HepG2 (cell line): ENCODE results near the gene NUP133. TPM values are rescaled to one million over a fixed set of nuclear protein-coding genes. Genes with fewer than 3 reads are reported as not detected.
A peak's percentile ranks its signal among the peaks of the same experiment; 100 is the strongest.

ENCODE experiments used
- BRD4 ChIP-seq: sonication (generic); formaldehyde crosslinking; IDR thresholded peaks from 2 replicates; pipeline ENCODE4 v1.4.0; 2020; ENCODE audit warnings: missing genetic modification reagents
- FOXP1 ChIP-seq, 2 experiments: fragments of 450-650 bp in 1 of 2; IDR thresholded peaks; 2 replicates each; pipeline ENCODE4 v1.6.1; 2017 to 2018; ENCODE audit warnings: antibody characterized with exemption in 1 of 2
- HOXA3 ChIP-seq: sonication (generic); formaldehyde crosslinking; IDR thresholded peaks from 2 replicates; pipeline ENCODE4 v1.5.0; 2020; ENCODE audit warnings: missing genetic modification reagents
- NCOA2 ChIP-seq: sonication (generic); formaldehyde crosslinking; IDR thresholded peaks from 2 replicates; pipeline ENCODE4 v1.8.0; 2022; ENCODE audit warnings: inconsistent platforms
- NFRKB ChIP-seq: fragments of 450-650 bp; IDR thresholded peaks from 2 replicates; pipeline ENCODE4 v1.6.1; 2017
- NR0B2 ChIP-seq: sonication (generic); formaldehyde crosslinking; IDR thresholded peaks from 2 replicates; pipeline ENCODE4 v1.4.0; 2020; ENCODE audit warnings: mild to moderate bottlenecking, missing genetic modification reagents
- PATZ1 ChIP-seq: sonication (generic); formaldehyde crosslinking; IDR thresholded peaks from 2 replicates; pipeline ENCODE4 v1.4.0; 2020; ENCODE audit warnings: missing genetic modification reagents
- PAXIP1 ChIP-seq: sonication (generic); formaldehyde crosslinking; conservative IDR thresholded peaks from 2 replicates; pipeline ENCODE4 v1.4.0; 2020; ENCODE audit warnings: mild to moderate bottlenecking, missing genetic modification reagents, moderate library complexity
- PHB2 ChIP-seq: fragments of 450-650 bp; IDR thresholded peaks from 2 replicates; pipeline ENCODE4 v1.6.1; 2018; ENCODE audit not compliant: partially characterized antibody
- RARA ChIP-seq: IDR thresholded peaks from 2 replicates; pipeline ENCODE4 v1.6.1; 2016; ENCODE audit warnings: missing genetic modification reagents, missing compliant biosample characterization
- RNF219 ChIP-seq: sonication (generic); formaldehyde crosslinking; IDR thresholded peaks from 2 replicates; pipeline ENCODE4 v1.5.0; 2020; ENCODE audit warnings: mild to moderate bottlenecking, missing genetic modification reagents
- SP4 ChIP-seq: sonication (generic); formaldehyde crosslinking; IDR thresholded peaks from 2 replicates; pipeline ENCODE4 v1.8.1; 2023; ENCODE audit warnings: mild to moderate bottlenecking, missing genetic modification reagents
- ZBTB43 ChIP-seq: sonication (generic); formaldehyde crosslinking; conservative IDR thresholded peaks from 2 replicates; pipeline ENCODE4 v1.4.0; 2020; ENCODE audit warnings: missing genetic modification reagents
- ZBTB7B ChIP-seq: sonication (generic); formaldehyde crosslinking; IDR thresholded peaks from 2 replicates; pipeline ENCODE4 v1.4.0; 2020; ENCODE audit warnings: missing genetic modification reagents
- ZFY ChIP-seq: sonication (generic); formaldehyde crosslinking; IDR thresholded peaks from 2 replicates; pipeline ENCODE4 v1.4.0; 2020; ENCODE audit warnings: missing genetic modification reagents
- ZNF121 ChIP-seq: sonication (generic); formaldehyde crosslinking; IDR thresholded peaks from 2 replicates; pipeline ENCODE4 v1.5.0; 2020; ENCODE audit warnings: mild to moderate bottlenecking, missing genetic modification reagents
- ZNF281 ChIP-seq: sonication (generic); formaldehyde crosslinking; IDR thresholded peaks from 2 replicates; pipeline ENCODE4 v1.4.0; 2020; ENCODE audit warnings: missing genetic modification reagents, borderline replicate concordance
- ZNF746 ChIP-seq: sonication (generic); formaldehyde crosslinking; IDR thresholded peaks from 2 replicates; pipeline ENCODE4 v1.8.0; 2022; ENCODE audit warnings: mild to moderate bottlenecking, missing genetic modification reagents
- polyA plus RNA-seq, 8 experiments: library from polyadenylated mRNA; depleted of rRNA in 3 of 8; stranded (reverse) in 7 of 8; unstranded in 1 of 8; fragments of >200 nt; fragmentation: Illumina TruSeq in 4 of 8; extraction: Trizol in 4 of 8; gene quantifications; 2 replicates each; pipeline versions ENCODE4 v1.2.1 to v1.2.3, GENCODE V29; 2011 to 2016; ENCODE audit warnings: low read depth in 4 of 8, missing spikeins in 1 of 8, mixed read lengths in 1 of 8; ENCODE audit not compliant: insufficient read depth in 1 of 8
- total RNA-seq, 5 experiments: library from RNA; depleted of rRNA; stranded (reverse); fragments of >200 nt; fragmentation: Illumina TruSeq; extraction: Trizol; gene quantifications; 2 replicates each; pipeline ENCODE4 v1.2.3, GENCODE V29; 2016; ENCODE audit warnings: low read depth in 1 of 5

The NUP133 gene
- total and polyA plus RNA-seq, 2 of the 13 experiments (the other 11 are each of a cell fraction or from before 2014, with no cell fraction given): 17.7 to 45.6 TPM

- TF ChIP-seq ZNF746 (CRISPR knock-in tag): no peak
- TF ChIP-seq RARA (CRISPR knock-in tag): peak; percentile 20; the same call in 1 of the 2 replicates
- no peak for TF ChIP-seq RNF219 (CRISPR knock-in tag)
- 0 out of 2 replicates have a peak, but pooled peaks have one; percentile 53 for TF ChIP-seq ZBTB7B (CRISPR knock-in tag)
- TF ChIP-seq ZNF281 (CRISPR knock-in tag): peak; percentile 93
- TF ChIP-seq NFRKB: no peak
- peak; percentile 39; the same call in 1 of the 2 replicates for TF ChIP-seq NCOA2 (CRISPR knock-in tag)
- TF ChIP-seq PAXIP1 (CRISPR knock-in tag): peak; percentile 44; the same call in 1 of the 2 replicates
- TF ChIP-seq ZFY (CRISPR knock-in tag): no peak
- TF ChIP-seq PATZ1 (CRISPR knock-in tag): peak; percentile 90
- TF ChIP-seq PHB2: no peak
- TF ChIP-seq FOXP1 (IDR thresholded peaks at IDR 0.05): no peak
- 0 out of 2 replicates have a peak, but pooled peaks have one; percentile 30 for TF ChIP-seq FOXP1 (CRISPR knock-in tag; IDR thresholded peaks at IDR 0.05)
- no peak for TF ChIP-seq ZNF121
- no peak; the same call in 1 of the 2 replicates for TF ChIP-seq HOXA3 (CRISPR knock-in tag)
- no peak for TF ChIP-seq NR0B2 (CRISPR knock-in tag)
- peak; percentile 31; the same call in 1 of the 2 replicates for TF ChIP-seq SP4 (CRISPR knock-in tag)
- no peak for TF ChIP-seq BRD4 (CRISPR knock-in tag)
- no peak for TF ChIP-seq ZBTB43 (CRISPR knock-in tag)
Measured at GRCh38 chr1:229406798-229407197, 101.3 kb downstream of the NUP133 start (continued).
